GM21528 (cell line): ENCODE measurements around the gene SP100.
"Not testable (repeated sequence)": the region's sequence is repeated elsewhere in the genome, so short reads cannot be mapped to it uniquely, and the experiment has no call there.

Source experiments
- ATAC-seq: cut with Tn5 transposase; IDR thresholded peaks from one replicate; pipeline ENCODE4 v1.9.1; 2021; ENCODE audit warnings: mild to moderate bottlenecking, moderate library complexity; ENCODE audit not compliant: unreplicated experiment, low FRiP score

The SP100 gene

GRCh38 chr2:230416061-230416721 is at the start of gene SP100:
Gene SP100 (plus strand): TSS chr2:230416201. CDS start chr2:230416297, 96 bp downstream.
- ATAC-seq: peak; percentile 78

- ATAC-seq: no peak
These were observed 33.9 kb upstream of the SP100 start for GRCh38 chr2:230382108-230382507.

- ATAC-seq: no peak
These were observed 32.5 kb upstream of the SP100 start for GRCh38 chr2:230383453-230383852.

- no peak for ATAC-seq
These were observed 31.0 kb upstream of the SP100 start for GRCh38 chr2:230384986-230385385.

- no peak for ATAC-seq
These were observed 21.7 kb upstream of the SP100 start for GRCh38 chr2:230394301-230394700.

- not testable (repeated sequence) for ATAC-seq
These were observed 17.3 kb upstream of the SP100 start for GRCh38 chr2:230398698-230399097.

GRCh38 chr2:230400041-230400440 is 16.0 kb upstream of the SP100 start:
- ATAC-seq: no peak

GRCh38 chr2:230400454-230400853 is 15.5 kb upstream of the SP100 start:
- ATAC-seq: no peak

- not testable (repeated sequence) for ATAC-seq
These were observed 15.0 kb upstream of the SP100 start for GRCh38 chr2:230401026-230401425.

- no peak for ATAC-seq
These were observed 12.3 kb upstream of the SP100 start for GRCh38 chr2:230403746-230404145.

GRCh38 chr2:230405824-230406223 is 10.2 kb upstream of the SP100 start:
- ATAC-seq: no peak

GRCh38 chr2:230408244-230408842 is 7.7 kb upstream of the SP100 start:
- ATAC-seq: no peak

GRCh38 chr2:230409316-230409715 is 6.7 kb upstream of the SP100 start:
- not testable (repeated sequence) for ATAC-seq

- ATAC-seq: no peak
These were observed 5.7 kb upstream of the SP100 start for GRCh38 chr2:230410263-230410662.

GRCh38 chr2:230410861-230411569 is 5.0 kb upstream of the SP100 start:
- ATAC-seq: no peak

GRCh38 chr2:230411570-230412370 is 4.2 kb upstream of the SP100 start:
- peak; percentile 49 for ATAC-seq

- no peak for ATAC-seq
These were observed 3.7 kb upstream of the SP100 start for GRCh38 chr2:230412371-230412711.

GRCh38 chr2:230412846-230413245 is 3.2 kb upstream of the SP100 start:
- ATAC-seq: no peak

GRCh38 chr2:230413479-230413878 is 2.5 kb upstream of the SP100 start:
- ATAC-seq: no peak

- ATAC-seq: no peak
These were observed 1.7 kb upstream of the SP100 start for GRCh38 chr2:230414302-230414701.

- ATAC-seq: no peak
These were observed 1.4 kb downstream of the SP100 start for GRCh38 chr2:230417436-230417835.
